Neural progenitor cell (in vitro differentiated cells): ENCODE results near the gene SPOPL. TPM values are rescaled to one million over a fixed set of nuclear protein-coding genes. Genes with fewer than 3 reads are reported as not detected.

ENCODE experiments used
- DNase-seq: peaks from one replicate; pipeline ENCODE4 v3.0.0-alpha.2; 2016; ENCODE audit warnings: low spot score
- H2AFZ ChIP-seq: fragments of 200-600 bp; sonication (generic); replicated peaks from 2 replicates; pipeline ENCODE4 v1.6.1; 2016; ENCODE audit warnings: antibody characterized with exemption
- H3F3A ChIP-seq: fragments of 200-600 bp; sonication (generic); 2 replicates; pipeline ENCODE4 v1.6.1; 2016; ENCODE audit warnings: antibody characterized with exemption, low read depth
- H3K27ac ChIP-seq: fragments of 200-600 bp; sonication (generic); 2 replicates; pipeline ENCODE4 v1.5.1; 2016; ENCODE audit warnings: mild to moderate bottlenecking
- H3K27me3 ChIP-seq: fragments of 200-600 bp; sonication (generic); 2 replicates; pipeline ENCODE4 v1.6.1; 2016; ENCODE audit warnings: mild to moderate bottlenecking, moderate library complexity
- H3K36me3 ChIP-seq: fragments of 200-600 bp; sonication (generic); 2 replicates; pipeline ENCODE4 v1.5.1; 2016
- H3K4me1 ChIP-seq: fragments of 200-600 bp; sonication (generic); 2 replicates; pipeline ENCODE4 v1.6.1; 2016; ENCODE audit warnings: mixed run types
- H3K4me2 ChIP-seq: fragments of 200-600 bp; sonication (generic); 2 replicates; pipeline ENCODE4 v1.6.1; 2016
- H3K4me3 ChIP-seq: fragments of 200-600 bp; sonication (generic); 2 replicates; pipeline ENCODE4 v1.5.1; 2016
- H3K79me2 ChIP-seq: fragments of 200-600 bp; sonication (generic); 2 replicates; pipeline ENCODE4 v1.6.1; 2016; ENCODE audit warnings: low read depth
- H3K9ac ChIP-seq: fragments of 200-600 bp; sonication (generic); 2 replicates; pipeline ENCODE4 v1.6.1; 2016
- H3K9me3 ChIP-seq: fragments of 200-600 bp; sonication (generic); 2 replicates; pipeline ENCODE4 v1.5.1; 2016; ENCODE audit warnings: low read depth
- H4K20me1 ChIP-seq: fragments of 200-600 bp; sonication (generic); 2 replicates; pipeline ENCODE4 v1.6.1; 2016; ENCODE audit warnings: low read depth
- H3K27ac Mint-ChIP-seq: 3 replicates; pipeline ENCODE4 v1.8.0; 2021; ENCODE audit warnings: mixed read lengths
- H3K27me3 Mint-ChIP-seq: 2 replicates; pipeline ENCODE4 v1.8.0; 2022; ENCODE audit warnings: low read depth, mild to moderate bottlenecking, inconsistent platforms, moderate library complexity, mixed read lengths; ENCODE audit not compliant: insufficient read depth
- H3K36me3 Mint-ChIP-seq: 3 replicates; pipeline ENCODE4 v1.8.0; 2021; ENCODE audit warnings: mixed read lengths
- H3K4me1 Mint-ChIP-seq: 3 replicates; pipeline ENCODE4 v1.8.0; 2021; ENCODE audit warnings: mixed read lengths
- H3K4me3 Mint-ChIP-seq: 3 replicates; pipeline ENCODE4 v1.8.0; 2021; ENCODE audit warnings: mild to moderate bottlenecking, moderate library complexity, mixed read lengths
- H3K9me3 Mint-ChIP-seq: 3 replicates; pipeline ENCODE4 v1.8.0; 2020; ENCODE audit warnings: mixed read lengths
- CTCF ChIP-seq: fragments of 200-600 bp; sonication (generic); IDR thresholded peaks from 2 replicates; pipeline ENCODE4 v1.5.1; 2017; ENCODE audit warnings: antibody characterized with exemption, mild to moderate bottlenecking
- EZH2 ChIP-seq: fragments of 200-600 bp; sonication (generic); IDR thresholded peaks from 2 replicates; pipeline ENCODE4 v1.6.1; 2017; ENCODE audit warnings: antibody characterized with exemption, mild to moderate bottlenecking, moderate library complexity
- EZH2phosphoT487 ChIP-seq: fragments of 200-600 bp; sonication (generic); IDR thresholded peaks from 2 replicates; pipeline ENCODE4 v1.6.1; 2017; ENCODE audit warnings: antibody characterized with exemption
- total RNA-seq: library from RNA; depleted of rRNA; stranded (reverse); fragments of >200 nt; gene quantifications from 2 replicates; pipeline ENCODE4 v1.2.3, GENCODE V29; 2015; ENCODE audit warnings: low replicate concordance

The SPOPL gene
- total RNA-seq, 1 donor from 2014 or later = 19.8 TPM

GRCh38 chr2:138534791-138535190 lies 33.2 kb downstream of the SPOPL start:
- H3K79me2 ChIP-seq = peaks cover 79% of the 10 kb centered on the region
- H3K27me3 Mint-ChIP-seq = no peaks in the 10 kb centered on the region
- DNase-seq = no peak
- no peak overlapping the region for H3K27ac Mint-ChIP-seq
- peaks cover 5% of the 10 kb centered on the region for H3K36me3 ChIP-seq
- peaks cover 27% of the 10 kb centered on the region for H3K36me3 Mint-ChIP-seq
- no peak overlapping the region for H3K9ac ChIP-seq
- H4K20me1 ChIP-seq = peaks cover 8% of the 10 kb centered on the region
- peaks cover 21% of the 10 kb centered on the region for H3K4me1 ChIP-seq
- H3K4me2 ChIP-seq = no peak overlapping the region
- H3F3A ChIP-seq = peaks cover 26% of the 10 kb centered on the region
- H3K4me3 Mint-ChIP-seq = no peak overlapping the region
- H2AFZ ChIP-seq = no peak overlapping the region
- H3K9me3 Mint-ChIP-seq = peaks cover 26% of the 10 kb centered on the region
- no peak for TF ChIP-seq CTCF
- TF ChIP-seq EZH2phosphoT487 = no peak
- no peak for TF ChIP-seq EZH2
- no peaks in the 10 kb centered on the region for H3K4me1 Mint-ChIP-seq
- H3K27me3 ChIP-seq = no peaks in the 10 kb centered on the region
- no peak overlapping the region for H3K4me3 ChIP-seq
- H3K9me3 ChIP-seq = peaks cover 6% of the 10 kb centered on the region
- H3K27ac ChIP-seq = no peak overlapping the region

- Histone ChIP-seq H3K79me2 (peaks cover 71% of the 10 kb centered on the region), H4K20me1 (peaks cover 8% of the 10 kb centered on the region), H3K9me3 (peaks cover 6% of the 10 kb centered on the region), H3K4me3 (no peak overlapping the region), H3K9ac (no peak overlapping the region), H3K36me3 (peaks cover 5% of the 10 kb centered on the region), H3K27me3 (no peaks in the 10 kb centered on the region), H3K4me1 (peaks cover 18% of the 10 kb centered on the region), H3K27ac (peak overlapping the region; percentile 84), H3F3A (peaks cover 26% of the 10 kb centered on the region), H3K4me2 (no peak overlapping the region), H2AFZ (no peak overlapping the region)
- H3K27ac Mint-ChIP-seq = no peak overlapping the region
- no peaks in the 10 kb centered on the region for H3K4me1 Mint-ChIP-seq
- peak; percentile 27 for DNase-seq
- H3K36me3 Mint-ChIP-seq = peaks cover 25% of the 10 kb centered on the region
- no peak for TF ChIP-seq EZH2phosphoT487
- TF ChIP-seq CTCF = no peak
- TF ChIP-seq EZH2 = no peak
- H3K27me3 Mint-ChIP-seq = no peaks in the 10 kb centered on the region
- peaks cover 34% of the 10 kb centered on the region for H3K9me3 Mint-ChIP-seq
- H3K4me3 Mint-ChIP-seq = no peak overlapping the region
These were observed 34.7 kb downstream of the SPOPL start for GRCh38 chr2:138536302-138536701.

GRCh38 chr2:138536740-138537139 lies 35.2 kb downstream of the SPOPL start:
- Histone ChIP-seq H3K27me3 (no peaks in the 10 kb centered on the region), H4K20me1 (peaks cover 5% of the 10 kb centered on the region), H3K79me2 (peaks cover 71% of the 10 kb centered on the region), H3K4me3 (no peak overlapping the region), H3K9ac (no peak overlapping the region), H2AFZ (no peak overlapping the region), H3K4me2 (no peak overlapping the region), H3F3A (peaks cover 26% of the 10 kb centered on the region), H3K4me1 (peaks cover 14% of the 10 kb centered on the region), H3K27ac (peak overlapping the region; percentile 84), H3K9me3 (peaks cover 6% of the 10 kb centered on the region), H3K36me3 (peaks cover 5% of the 10 kb centered on the region)
- no peak for DNase-seq
- no peaks in the 10 kb centered on the region for H3K27me3 Mint-ChIP-seq
- H3K36me3 Mint-ChIP-seq = peaks cover 30% of the 10 kb centered on the region
- no peak for TF ChIP-seq EZH2phosphoT487
- TF ChIP-seq EZH2 = no peak
- TF ChIP-seq CTCF = no peak
- H3K4me1 Mint-ChIP-seq = no peaks in the 10 kb centered on the region
- no peak overlapping the region for H3K27ac Mint-ChIP-seq
- peaks cover 38% of the 10 kb centered on the region for H3K9me3 Mint-ChIP-seq
- no peak overlapping the region for H3K4me3 Mint-ChIP-seq
